ENCODE measurements around the gene TAB2.
"Not testable (repeated sequence)": the region's sequence is repeated elsewhere in the genome, so short reads cannot be mapped to it uniquely, and the experiment has no call there.

Gene TAB2

DNA sequence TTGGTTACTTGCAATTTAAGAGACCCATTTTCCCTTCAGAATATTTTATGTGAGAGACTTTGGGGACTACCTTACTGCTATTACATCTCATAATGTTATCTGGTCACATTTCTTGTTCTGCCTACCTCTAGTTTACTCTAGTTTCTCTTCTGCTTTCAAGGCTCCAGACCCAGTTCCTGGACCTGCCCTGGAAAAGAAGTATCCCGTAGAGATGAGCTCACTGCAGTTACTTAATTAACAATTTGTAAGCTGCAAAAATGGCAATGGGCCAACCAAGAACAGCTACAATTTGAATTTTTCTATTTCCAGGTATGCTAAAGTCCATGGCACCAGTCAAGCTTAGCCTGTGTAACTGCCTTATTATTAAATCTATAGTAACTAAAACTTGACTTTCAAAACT lies 25.0 kb downstream of the TAB2 start:
- DNase-seq (ENCODE audit: low spot score) = peak; percentile 26
- in situ Hi-C loops (cut with MboI; ENCODE audit: low sequenced_read_pairs, unreplicated experiment) = no loop called here

DNA sequence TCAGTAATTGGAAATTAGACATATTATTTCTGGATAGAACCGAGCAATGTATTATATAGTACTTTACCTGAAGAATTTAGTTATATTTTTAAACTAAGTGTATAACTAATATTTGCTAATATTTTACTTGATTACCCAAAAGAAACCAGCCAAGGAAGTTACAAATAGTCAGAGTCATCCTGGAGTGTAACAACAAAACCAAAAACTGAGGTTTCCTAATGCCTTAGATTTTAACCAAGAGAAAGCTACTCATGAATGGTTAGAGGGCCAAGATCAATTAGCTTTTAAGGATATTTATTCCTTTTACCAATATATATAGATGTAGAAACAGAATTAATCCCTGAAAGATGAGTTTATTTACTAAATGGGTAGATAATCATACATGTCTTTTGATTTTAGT lies 26.0 kb downstream of the TAB2 start:
- TF ChIP-seq, protein P1, sequence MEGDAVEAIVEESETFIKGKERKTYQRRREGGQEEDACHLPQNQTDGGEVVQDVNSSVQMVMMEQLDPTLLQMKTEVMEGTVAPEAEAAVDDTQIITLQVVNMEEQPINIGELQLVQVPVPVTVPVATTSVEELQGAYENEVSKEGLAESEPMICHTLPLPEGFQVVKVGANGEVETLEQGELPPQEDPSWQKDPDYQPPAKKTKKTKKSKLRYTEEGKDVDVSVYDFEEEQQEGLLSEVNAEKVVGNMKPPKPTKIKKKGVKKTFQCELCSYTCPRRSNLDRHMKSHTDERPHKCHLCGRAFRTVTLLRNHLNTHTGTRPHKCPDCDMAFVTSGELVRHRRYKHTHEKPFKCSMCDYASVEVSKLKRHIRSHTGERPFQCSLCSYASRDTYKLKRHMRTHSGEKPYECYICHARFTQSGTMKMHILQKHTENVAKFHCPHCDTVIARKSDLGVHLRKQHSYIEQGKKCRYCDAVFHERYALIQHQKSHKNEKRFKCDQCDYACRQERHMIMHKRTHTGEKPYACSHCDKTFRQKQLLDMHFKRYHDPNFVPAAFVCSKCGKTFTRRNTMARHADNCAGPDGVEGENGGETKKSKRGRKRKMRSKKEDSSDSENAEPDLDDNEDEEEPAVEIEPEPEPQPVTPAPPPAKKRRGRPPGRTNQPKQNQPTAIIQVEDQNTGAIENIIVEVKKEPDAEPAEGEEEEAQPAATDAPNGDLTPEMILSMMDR (IDR thresholded peaks at IDR 0.05; ENCODE audit: borderline replicate concordance, control extremely low read depth, extremely low read depth, insufficient read depth, missing control alignments) = no peak
- DNase-seq (ENCODE audit: low spot score) = no peak
- in situ Hi-C loops (cut with MboI; ENCODE audit: low sequenced_read_pairs, unreplicated experiment) = no loop called here

More for the DNA sequence above, 25.0 kb downstream of the TAB2 start:
- TF ChIP-seq, protein P1 (IDR thresholded peaks at IDR 0.05; ENCODE audit: borderline replicate concordance, control extremely low read depth, extremely low read depth, insufficient read depth, missing control alignments) = no peak

DNA sequence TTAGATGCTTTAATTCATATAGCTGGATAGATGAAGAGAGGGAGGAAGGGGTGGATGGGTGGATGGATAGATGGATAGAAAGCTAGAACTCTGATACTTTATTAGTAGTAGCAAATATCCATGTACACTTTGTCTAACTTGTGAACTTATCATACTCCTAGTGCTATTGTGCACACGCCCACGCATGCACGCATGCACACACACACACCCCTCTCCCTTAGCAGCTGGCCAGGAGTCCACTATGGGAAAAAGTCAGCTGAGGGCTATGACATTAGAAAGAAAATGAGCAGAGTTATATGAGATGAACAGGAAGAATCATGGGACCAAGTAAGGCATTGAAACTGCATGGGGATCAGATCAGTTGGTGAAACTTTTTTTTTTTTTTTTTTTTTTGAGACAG lies 28.6 kb downstream of the TAB2 start:
- DNase-seq (ENCODE audit: low spot score) = no peak
- in situ Hi-C loops (cut with MboI; ENCODE audit: low sequenced_read_pairs, unreplicated experiment) = no loop called here
- TF ChIP-seq, protein P1 (IDR thresholded peaks at IDR 0.05; ENCODE audit: borderline replicate concordance, control extremely low read depth, extremely low read depth, insufficient read depth, missing control alignments) = no peak

DNA sequence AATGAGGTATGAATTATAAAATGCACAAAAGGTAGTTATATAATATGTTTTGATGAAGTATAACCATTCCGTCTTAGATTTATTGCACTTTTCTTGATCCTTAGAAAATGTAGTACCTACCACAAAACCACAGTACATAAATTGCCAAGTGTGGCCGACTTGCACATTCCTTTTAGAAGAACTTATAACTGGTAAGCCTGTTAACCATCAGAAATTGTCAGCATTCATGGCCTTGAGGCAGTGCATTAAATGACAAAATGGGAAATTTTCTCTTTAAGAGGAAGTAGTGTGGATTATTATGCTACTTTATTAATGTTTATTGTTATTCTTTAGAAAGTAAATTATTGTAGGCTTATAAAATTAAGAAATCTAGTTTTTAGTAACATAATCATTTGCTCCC lies 29.6 kb downstream of the TAB2 start:
- DNase-seq (ENCODE audit: low spot score) = no peak
- TF ChIP-seq, protein P1 (IDR thresholded peaks at IDR 0.05; ENCODE audit: borderline replicate concordance, control extremely low read depth, extremely low read depth, insufficient read depth, missing control alignments) = no peak
- in situ Hi-C loops (cut with MboI; ENCODE audit: low sequenced_read_pairs, unreplicated experiment) = no loop called here

DNA sequence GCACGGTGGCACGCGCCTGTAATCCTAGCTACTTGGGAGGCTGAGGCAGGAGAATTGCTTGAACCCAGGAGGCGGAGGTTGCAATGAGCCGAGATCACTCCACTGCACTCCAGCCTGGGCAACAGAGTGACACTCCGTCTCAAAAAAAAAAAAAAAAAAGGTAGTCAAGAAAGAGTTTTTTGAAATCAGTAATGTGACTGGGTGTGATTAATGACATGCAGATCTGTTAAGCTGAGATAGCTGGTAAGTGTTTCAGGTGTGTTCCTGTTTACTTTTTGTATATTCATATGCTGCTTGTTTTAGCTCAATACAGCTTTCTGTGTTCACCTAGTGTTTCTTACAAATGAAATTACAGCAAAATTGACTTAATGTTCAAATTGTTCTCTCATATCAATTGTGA lies 31.8 kb downstream of the TAB2 start:
- DNase-seq (ENCODE audit: low spot score); in situ Hi-C loops (cut with MboI; ENCODE audit: low sequenced_read_pairs, unreplicated experiment): not testable (repeated sequence)

DNA sequence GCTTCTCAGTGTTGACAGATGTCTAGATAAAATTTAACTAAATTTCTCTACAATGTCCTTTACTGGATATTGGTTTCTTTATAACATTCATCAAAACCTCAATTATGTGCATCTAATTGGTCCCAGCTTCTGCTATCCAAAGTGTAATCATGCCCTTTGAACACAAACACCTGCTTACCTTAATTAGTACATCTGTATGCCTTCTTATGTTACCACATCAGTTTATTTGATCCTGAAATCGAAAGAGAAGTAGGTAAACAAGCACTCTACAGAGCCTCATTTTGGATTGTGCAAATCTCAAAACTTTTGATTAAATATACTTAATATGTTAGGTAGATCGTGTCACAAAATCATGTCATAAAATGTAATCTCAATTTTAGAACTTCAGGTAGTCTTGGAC lies 36.5 kb downstream of the TAB2 start:
- TF ChIP-seq, protein P1 (IDR thresholded peaks at IDR 0.05; ENCODE audit: borderline replicate concordance, control extremely low read depth, extremely low read depth, insufficient read depth, missing control alignments) = no peak
- no peak for DNase-seq (ENCODE audit: low spot score)
- in situ Hi-C loops (cut with MboI; ENCODE audit: low sequenced_read_pairs, unreplicated experiment) = no loop called here

DNA sequence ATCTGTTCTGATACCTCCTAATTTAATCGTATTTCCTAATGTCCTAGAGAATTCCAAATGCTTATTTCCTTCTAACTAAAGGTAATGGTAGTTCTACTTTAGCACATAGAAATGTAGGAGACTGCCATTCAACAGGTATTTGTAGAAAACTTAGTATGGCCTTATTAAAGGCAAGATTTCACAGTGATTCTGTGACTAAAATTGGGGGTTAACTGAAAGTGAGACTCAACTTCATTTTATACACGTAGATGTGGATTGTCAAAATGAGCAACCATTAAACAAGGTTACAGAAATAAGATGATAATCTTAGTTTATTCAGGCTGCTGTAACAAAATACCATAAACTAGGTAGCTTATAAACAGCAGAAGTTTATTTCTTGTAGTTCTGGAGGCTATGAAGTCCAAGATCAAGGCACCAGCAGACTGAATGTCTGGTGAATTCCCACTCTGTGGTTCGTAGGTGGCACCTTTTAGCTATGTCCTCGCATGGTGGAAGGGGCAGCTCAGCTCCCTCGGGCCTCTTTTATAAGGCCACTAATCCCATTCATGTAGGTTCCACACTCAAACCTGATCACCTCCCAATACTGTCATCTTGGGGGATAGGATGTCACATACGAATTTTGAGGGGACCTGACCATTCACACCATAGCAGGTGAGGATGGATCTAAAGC lies 38.7 kb downstream of the TAB2 start:
- TF ChIP-seq, protein P1 (IDR thresholded peaks at IDR 0.05; ENCODE audit: borderline replicate concordance, control extremely low read depth, extremely low read depth, insufficient read depth, missing control alignments) = no peak
- DNase-seq (ENCODE audit: low spot score) = no peak
- in situ Hi-C loops (cut with MboI; ENCODE audit: low sequenced_read_pairs, unreplicated experiment) = no loop called here

Data from GM13976 (cell line).